HG03280 (cell line): ENCODE results near the gene ADAMTS17.

ENCODE experiments used
- ATAC-seq: cut with Tn5 transposase; IDR thresholded peaks from one replicate; pipeline ENCODE4 v1.9.1; 2021; ENCODE audit warnings: mild to moderate bottlenecking, moderate library complexity; ENCODE audit not compliant: unreplicated experiment

Gene ADAMTS17

GRCh38 chr15:100252779-100253417, 88.9 kb downstream of the ADAMTS17 start:
- ATAC-seq: no peak

GRCh38 chr15:100252359-100252758, 89.4 kb downstream of the ADAMTS17 start:
- ATAC-seq: no peak

GRCh38 chr15:100250176-100250800, 91.5 kb downstream of the ADAMTS17 start:
- ATAC-seq: no peak

GRCh38 chr15:100249096-100249815, 92.5 kb downstream of the ADAMTS17 start:
- ATAC-seq: no peak

- no peak for ATAC-seq
Measured at GRCh38 chr15:100248236-100248635, 93.5 kb downstream of the ADAMTS17 start.

GRCh38 chr15:100247228-100248225, 94.2 kb downstream of the ADAMTS17 start:
- ATAC-seq: no peak

- ATAC-seq: no peak
Measured at GRCh38 chr15:100245855-100246254, 95.9 kb downstream of the ADAMTS17 start.

- ATAC-seq: no peak
Measured at GRCh38 chr15:100245487-100245820, 96.3 kb downstream of the ADAMTS17 start.

- no peak for ATAC-seq
Measured at GRCh38 chr15:100244796-100245486, 96.8 kb downstream of the ADAMTS17 start.

GRCh38 chr15:100242989-100243388, 98.8 kb downstream of the ADAMTS17 start:
- ATAC-seq: no peak

GRCh38 chr15:100241572-100242482, 99.9 kb downstream of the ADAMTS17 start:
- no peak for ATAC-seq

GRCh38 chr15:100236981-100237720, 104.6 kb downstream of the ADAMTS17 start:
- ATAC-seq: no peak

- no peak for ATAC-seq
Measured at GRCh38 chr15:100235030-100235617, 106.7 kb downstream of the ADAMTS17 start.

- ATAC-seq: no peak
Measured at GRCh38 chr15:100234158-100235029, 107.4 kb downstream of the ADAMTS17 start.

- ATAC-seq: no peak
Measured at GRCh38 chr15:100230784-100231183, 111.0 kb downstream of the ADAMTS17 start.

- ATAC-seq: no peak
Measured at GRCh38 chr15:100229181-100230163, 112.3 kb downstream of the ADAMTS17 start.
